WTC11 (cell line): ENCODE measurements around the gene TIMM8B. TPM values are rescaled to one million over a fixed set of nuclear protein-coding genes. Genes with fewer than 3 reads are reported as not detected.
"Not testable (repeated sequence)": the region's sequence is repeated elsewhere in the genome, so short reads cannot be mapped to it uniquely, and the experiment has no call there.

Experiments used
- ATAC-seq: fragments of 200-7000 bp; cut with Tn5 transposase; 2 replicates; pipeline ENCODE4 v1.10.0; 2021; ENCODE audit warnings: mild to moderate bottlenecking, moderate library complexity
- CTCF ChIA-PET: fragments of 300-600 bp; sonication (Branson Sonifier 250); formaldehyde crosslinking; loops from one replicate; lab custom pipeline; 2021; ENCODE audit warnings: antibody characterized with exemption; lab: Charles Lee
- POLR2A ChIA-PET: fragments of 350-600 bp; sonication (Branson Sonifier 250); formaldehyde crosslinking; loops from one replicate; lab custom pipeline; 2021; ENCODE audit warnings: antibody characterized with exemption; lab: Charles Lee
- DNase-seq: peaks from one replicate; pipeline ENCODE4 v3.0.0; 2021; ENCODE audit warnings: low spot score
- H3K27ac Mint-ChIP-seq: 2 replicates; pipeline ENCODE4 v1.8.0; 2021; ENCODE audit warnings: mixed read lengths
- H3K27me3 Mint-ChIP-seq: 2 replicates; pipeline ENCODE4 v1.8.0; 2021; ENCODE audit warnings: low read depth, mild to moderate bottlenecking, moderate library complexity, mixed read lengths
- H3K36me3 Mint-ChIP-seq: 2 replicates; pipeline ENCODE4 v1.8.0; 2021; ENCODE audit warnings: mixed read lengths
- H3K4me1 Mint-ChIP-seq: 2 replicates; pipeline ENCODE4 v1.8.0; 2022; ENCODE audit warnings: mixed read lengths
- H3K4me3 Mint-ChIP-seq: 2 replicates; pipeline ENCODE4 v1.8.0; 2021; ENCODE audit warnings: mild to moderate bottlenecking, moderate library complexity, mixed read lengths
- H3K9me3 Mint-ChIP-seq: 2 replicates; pipeline ENCODE4 v1.8.0; 2021; ENCODE audit warnings: mixed read lengths
- CREB1 ChIP-seq: sonication (generic); formaldehyde crosslinking; IDR thresholded peaks from 2 replicates; pipeline ENCODE4 v1.8.0; 2023; ENCODE audit warnings: mild to moderate bottlenecking, missing genetic modification reagents
- GTF2I ChIP-seq: fragments of 250-450 bp; sonication (Bioruptor Pico); conservative IDR thresholded peaks from 2 replicates; pipeline ENCODE4 v1.4.0; 2021; ENCODE audit warnings: mild to moderate bottlenecking
- NR3C1 ChIP-seq: sonication (generic); formaldehyde crosslinking; conservative IDR thresholded peaks from 2 replicates; pipeline ENCODE4 v1.8.1; 2023; ENCODE audit warnings: low read depth, mild to moderate bottlenecking, missing genetic modification reagents
- PRRX2 ChIP-seq: fragments of 250-450 bp; sonication (Bioruptor Pico); IDR thresholded peaks from 2 replicates; pipeline ENCODE4 v1.8.0; 2021; ENCODE audit warnings: mild to moderate bottlenecking
- RORB ChIP-seq: fragments of 250-450 bp; sonication (Bioruptor Pico); IDR thresholded peaks from 2 replicates; pipeline ENCODE4 v1.9.0; 2021; ENCODE audit warnings: mild to moderate bottlenecking
- TEAD1 ChIP-seq: sonication (generic); formaldehyde crosslinking; IDR thresholded peaks from 2 replicates; pipeline ENCODE4 v1.8.0; 2022; ENCODE audit warnings: mild to moderate bottlenecking, missing genetic modification reagents
- ZBTB21 ChIP-seq: sonication (generic); formaldehyde crosslinking; IDR thresholded peaks from 2 replicates; pipeline ENCODE4 v1.8.1; 2023; ENCODE audit warnings: mild to moderate bottlenecking, missing genetic modification reagents, borderline replicate concordance
- ZNF396 ChIP-seq: fragments of 250-450 bp; sonication (Bioruptor Pico); IDR thresholded peaks from 2 replicates; pipeline ENCODE4 v1.8.0; 2021; ENCODE audit warnings: mild to moderate bottlenecking, moderate library complexity, borderline replicate concordance
- ZNF416 ChIP-seq: fragments of 250-450 bp; sonication (Bioruptor Pico); IDR thresholded peaks from 2 replicates; pipeline ENCODE4 v1.9.0; 2021; ENCODE audit warnings: mild to moderate bottlenecking, inconsistent platforms
- total RNA-seq: library from RNA; stranded (reverse); gene quantifications from 3 replicates; pipeline ENCODE4 v1.2.3, GENCODE V29; 2021
- TF ChIP-seq, protein P1 (sequence below): sonication (generic); formaldehyde crosslinking; IDR thresholded peaks from 2 replicates; pipeline ENCODE4 v1.8.1; 2022; ENCODE audit warnings: low read depth, mild to moderate bottlenecking, moderate library complexity, missing genetic modification reagents, borderline replicate concordance
- TF ChIP-seq, protein P2 (sequence below): fragments of 250-450 bp; sonication (Bioruptor Pico); IDR thresholded peaks from 2 replicates; pipeline ENCODE4 v2.1.2; 2022; ENCODE audit warnings: mild to moderate bottlenecking, moderate library complexity
- TF ChIP-seq, protein P3 (sequence below): fragments of 200-600 bp; IDR thresholded peaks from 2 replicates; pipeline ENCODE4 v1.8.0; 2022; ENCODE audit warnings: antibody characterized with exemption
- TF ChIP-seq, protein P4 (sequence below): sonication (generic); formaldehyde crosslinking; IDR thresholded peaks from 2 replicates; pipeline ENCODE4 v1.8.0; 2022; ENCODE audit warnings: mild to moderate bottlenecking, missing genetic modification reagents
- TF ChIP-seq, protein P5 (sequence below): fragments of 250-450 bp; sonication (Bioruptor Pico); IDR thresholded peaks from 2 replicates; pipeline ENCODE4 v1.8.0; 2021; ENCODE audit warnings: mild to moderate bottlenecking
- TF ChIP-seq, protein P6 (sequence below): sonication (generic); formaldehyde crosslinking; IDR thresholded peaks from 2 replicates; pipeline ENCODE4 v1.8.1; 2023; ENCODE audit warnings: mild to moderate bottlenecking, missing genetic modification reagents, moderate library complexity
- TF ChIP-seq, protein P7 (sequence below): sonication (generic); formaldehyde crosslinking; IDR thresholded peaks from 2 replicates; pipeline ENCODE4 v1.8.1; 2023; ENCODE audit warnings: mild to moderate bottlenecking, missing genetic modification reagents, borderline replicate concordance

TIMM8B gene
- total RNA-seq, 1 experiment from 2014 or later: 88.2 TPM

DNA sequence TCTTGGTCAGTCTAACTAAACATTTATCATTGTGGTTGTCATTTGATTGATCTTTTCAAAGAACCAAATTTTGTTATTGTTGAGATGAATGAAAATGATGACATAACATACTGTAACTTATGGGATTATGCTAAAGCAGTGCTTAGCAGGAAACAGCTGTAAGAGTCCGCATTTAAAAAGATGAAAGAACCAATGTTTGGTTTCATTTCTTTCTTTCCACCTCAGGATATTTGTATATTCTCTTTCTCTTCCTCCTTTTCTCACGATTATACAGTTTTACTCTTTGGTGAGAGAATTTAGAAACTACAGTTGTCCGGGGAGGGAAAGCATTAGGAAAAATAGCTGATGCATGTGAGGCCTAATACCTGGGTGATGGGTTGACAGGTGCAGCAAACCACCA lies 35.8 kb downstream of the TIMM8B start (continued):
- TF ChIP-seq, protein P1, sequence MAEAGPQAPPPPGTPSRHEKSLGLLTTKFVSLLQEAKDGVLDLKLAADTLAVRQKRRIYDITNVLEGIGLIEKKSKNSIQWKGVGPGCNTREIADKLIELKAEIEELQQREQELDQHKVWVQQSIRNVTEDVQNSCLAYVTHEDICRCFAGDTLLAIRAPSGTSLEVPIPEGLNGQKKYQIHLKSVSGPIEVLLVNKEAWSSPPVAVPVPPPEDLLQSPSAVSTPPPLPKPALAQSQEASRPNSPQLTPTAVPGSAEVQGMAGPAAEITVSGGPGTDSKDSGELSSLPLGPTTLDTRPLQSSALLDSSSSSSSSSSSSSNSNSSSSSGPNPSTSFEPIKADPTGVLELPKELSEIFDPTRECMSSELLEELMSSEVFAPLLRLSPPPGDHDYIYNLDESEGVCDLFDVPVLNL (CRISPR knock-in tag): no peak

DNA sequence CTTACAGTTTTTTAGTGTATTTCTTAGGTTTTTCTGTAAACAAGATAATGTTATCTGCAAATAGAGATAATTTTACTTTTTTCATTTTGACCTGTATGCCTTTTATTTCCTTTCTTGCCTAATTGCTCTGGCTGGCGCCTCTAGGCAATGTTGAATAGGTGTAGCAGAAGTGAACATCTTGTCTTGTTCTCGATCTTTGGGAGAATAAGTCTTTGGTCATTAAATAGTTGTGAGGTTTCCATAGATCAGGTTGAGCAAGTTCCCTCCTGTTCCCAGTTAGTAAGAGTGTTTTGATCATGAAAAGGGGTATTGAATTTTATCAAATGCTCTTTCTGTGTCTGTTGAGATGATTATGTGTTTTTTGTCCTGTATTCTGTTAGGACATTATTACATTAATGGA lies 36.8 kb downstream of the TIMM8B start:
- TF ChIP-seq CREB1 (no peak), ZBTB21 (no peak), NR3C1 (CRISPR knock-in tag) (no peak), ZNF396 (no peak), RORB (CRISPR knock-in tag) (no peak)
- TF ChIP-seq, protein P2, sequence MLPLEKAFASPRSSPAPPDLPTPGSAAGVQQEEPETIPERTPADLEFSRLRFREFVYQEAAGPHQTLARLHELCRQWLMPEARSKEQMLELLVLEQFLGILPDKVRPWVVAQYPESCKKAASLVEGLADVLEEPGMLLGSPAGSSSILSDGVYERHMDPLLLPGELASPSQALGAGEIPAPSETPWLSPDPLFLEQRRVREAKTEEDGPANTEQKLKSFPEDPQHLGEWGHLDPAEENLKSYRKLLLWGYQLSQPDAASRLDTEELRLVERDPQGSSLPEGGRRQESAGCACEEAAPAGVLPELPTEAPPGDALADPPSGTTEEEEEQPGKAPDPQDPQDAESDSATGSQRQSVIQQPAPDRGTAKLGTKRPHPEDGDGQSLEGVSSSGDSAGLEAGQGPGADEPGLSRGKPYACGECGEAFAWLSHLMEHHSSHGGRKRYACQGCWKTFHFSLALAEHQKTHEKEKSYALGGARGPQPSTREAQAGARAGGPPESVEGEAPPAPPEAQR (CRISPR knock-in tag): no peak
- DNase-seq: no peak
- H3K27me3 Mint-ChIP-seq: no peaks in the 10 kb centered on the region
- ChIA-PET POLR2A (no interaction called here), CTCF (no interaction called here)
- no peak for ATAC-seq
- H3K9me3 Mint-ChIP-seq: no peaks in the 10 kb centered on the region
- H3K36me3 Mint-ChIP-seq: peaks cover 79% of the 10 kb centered on the region
- H3K27ac Mint-ChIP-seq: no peak overlapping the region
- H3K4me1 Mint-ChIP-seq: no peaks in the 10 kb centered on the region
- no peak overlapping the region for H3K4me3 Mint-ChIP-seq

DNA sequence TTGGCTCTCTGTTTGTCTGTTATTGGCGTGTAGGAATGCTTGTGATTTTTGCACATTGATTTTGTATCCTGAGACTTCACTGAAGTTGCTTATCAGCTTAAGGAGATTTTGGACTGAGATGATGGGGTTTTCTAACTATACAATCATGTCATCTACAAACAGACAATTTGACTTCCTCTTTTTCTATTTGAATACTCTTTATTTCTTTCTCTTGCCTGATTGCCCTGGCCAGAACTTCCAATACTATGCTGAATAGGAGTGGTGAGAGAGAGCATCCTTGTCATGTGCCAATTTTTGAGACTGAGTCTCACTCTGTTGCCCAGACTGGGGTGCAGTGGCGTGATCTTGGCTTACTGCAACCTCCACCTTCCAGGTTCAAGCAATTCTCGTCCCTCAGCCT lies 38.3 kb downstream of the TIMM8B start:
- H3K9me3 Mint-ChIP-seq, DNase-seq, H3K4me3 Mint-ChIP-seq, H3K27ac Mint-ChIP-seq, H3K27me3 Mint-ChIP-seq, H3K4me1 Mint-ChIP-seq, ATAC-seq, CTCF ChIA-PET: not testable (repeated sequence)
- POLR2A ChIA-PET: interaction anchor here (0.7 kb wide), 1 partner anchor 18 kb away, joined by 6 read pairs; no protein-coding TSS in a partner anchor
- H3K36me3 Mint-ChIP-seq: peaks cover 83% of the 10 kb centered on the region

DNA sequence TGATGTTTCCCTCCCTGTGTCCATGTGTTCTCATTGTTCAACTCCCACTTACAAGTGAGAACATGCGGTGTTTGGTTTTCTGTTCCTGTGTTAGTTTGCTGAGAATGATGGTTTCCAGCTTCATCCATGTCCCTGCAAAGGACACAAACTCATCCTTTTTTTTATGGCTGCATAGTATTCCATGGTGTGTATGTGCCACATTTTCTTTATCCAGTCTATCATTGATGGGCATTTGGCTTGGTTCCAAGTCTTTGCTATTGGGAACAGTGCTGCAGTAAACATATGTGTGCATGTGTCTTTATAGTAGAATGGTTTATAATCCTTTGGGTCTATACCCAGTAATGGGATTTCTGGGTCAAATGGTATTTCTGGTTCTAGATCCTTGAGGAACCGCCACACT lies 39.9 kb downstream of the TIMM8B start:
- POLR2A ChIA-PET: not testable (repeated sequence)

DNA sequence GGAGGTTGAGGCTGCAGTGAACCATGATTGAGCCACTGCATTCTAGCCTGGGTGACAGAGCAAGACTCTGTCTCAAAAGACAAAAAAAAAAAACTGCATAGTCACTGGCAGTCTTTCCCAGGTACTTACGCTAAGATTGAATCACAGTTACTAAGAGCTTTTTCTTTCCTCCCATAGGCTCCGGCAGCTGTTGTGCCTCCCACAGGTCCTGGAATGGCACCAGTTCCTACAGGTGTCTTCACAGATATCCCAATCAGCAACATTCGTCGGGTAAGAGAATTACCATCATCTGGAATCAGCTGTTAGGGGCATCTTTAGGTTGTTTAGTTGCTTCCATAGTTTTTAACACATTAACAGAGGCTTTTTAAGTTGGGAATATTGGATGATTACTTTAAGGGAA lies 41.6 kb downstream of the TIMM8B start:
- peaks cover 70% of the 10 kb centered on the region for H3K36me3 Mint-ChIP-seq
- H3K9me3 Mint-ChIP-seq: no peaks in the 10 kb centered on the region
- H3K4me1 Mint-ChIP-seq: no peaks in the 10 kb centered on the region
- no peak overlapping the region for H3K4me3 Mint-ChIP-seq
- ChIA-PET POLR2A (interaction anchor here (0.6 kb wide), 1 partner anchor 9 kb away, joined by 3 read pairs; no protein-coding TSS in a partner anchor), CTCF (no interaction called here)
- ATAC-seq: no peak
- no peak for DNase-seq
- H3K27me3 Mint-ChIP-seq: no peaks in the 10 kb centered on the region
- H3K27ac Mint-ChIP-seq: no peak overlapping the region; the same call in 1 of the 2 replicates
- TF ChIP-seq, protein P3, sequence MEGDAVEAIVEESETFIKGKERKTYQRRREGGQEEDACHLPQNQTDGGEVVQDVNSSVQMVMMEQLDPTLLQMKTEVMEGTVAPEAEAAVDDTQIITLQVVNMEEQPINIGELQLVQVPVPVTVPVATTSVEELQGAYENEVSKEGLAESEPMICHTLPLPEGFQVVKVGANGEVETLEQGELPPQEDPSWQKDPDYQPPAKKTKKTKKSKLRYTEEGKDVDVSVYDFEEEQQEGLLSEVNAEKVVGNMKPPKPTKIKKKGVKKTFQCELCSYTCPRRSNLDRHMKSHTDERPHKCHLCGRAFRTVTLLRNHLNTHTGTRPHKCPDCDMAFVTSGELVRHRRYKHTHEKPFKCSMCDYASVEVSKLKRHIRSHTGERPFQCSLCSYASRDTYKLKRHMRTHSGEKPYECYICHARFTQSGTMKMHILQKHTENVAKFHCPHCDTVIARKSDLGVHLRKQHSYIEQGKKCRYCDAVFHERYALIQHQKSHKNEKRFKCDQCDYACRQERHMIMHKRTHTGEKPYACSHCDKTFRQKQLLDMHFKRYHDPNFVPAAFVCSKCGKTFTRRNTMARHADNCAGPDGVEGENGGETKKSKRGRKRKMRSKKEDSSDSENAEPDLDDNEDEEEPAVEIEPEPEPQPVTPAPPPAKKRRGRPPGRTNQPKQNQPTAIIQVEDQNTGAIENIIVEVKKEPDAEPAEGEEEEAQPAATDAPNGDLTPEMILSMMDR: no peak
- TF ChIP-seq ZNF416 (no peak), TEAD1 (no peak), GTF2I (no peak), PRRX2 (no peak)
- TF ChIP-seq, protein P4, sequence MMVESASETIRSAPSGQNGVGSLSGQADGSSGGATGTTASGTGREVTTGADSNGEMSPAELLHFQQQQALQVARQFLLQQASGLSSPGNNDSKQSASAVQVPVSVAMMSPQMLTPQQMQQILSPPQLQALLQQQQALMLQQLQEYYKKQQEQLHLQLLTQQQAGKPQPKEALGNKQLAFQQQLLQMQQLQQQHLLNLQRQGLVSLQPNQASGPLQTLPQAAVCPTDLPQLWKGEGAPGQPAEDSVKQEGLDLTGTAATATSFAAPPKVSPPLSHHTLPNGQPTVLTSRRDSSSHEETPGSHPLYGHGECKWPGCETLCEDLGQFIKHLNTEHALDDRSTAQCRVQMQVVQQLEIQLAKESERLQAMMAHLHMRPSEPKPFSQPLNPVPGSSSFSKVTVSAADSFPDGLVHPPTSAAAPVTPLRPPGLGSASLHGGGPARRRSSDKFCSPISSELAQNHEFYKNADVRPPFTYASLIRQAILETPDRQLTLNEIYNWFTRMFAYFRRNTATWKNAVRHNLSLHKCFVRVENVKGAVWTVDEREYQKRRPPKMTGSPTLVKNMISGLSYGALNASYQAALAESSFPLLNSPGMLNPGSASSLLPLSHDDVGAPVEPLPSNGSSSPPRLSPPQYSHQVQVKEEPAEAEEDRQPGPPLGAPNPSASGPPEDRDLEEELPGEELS (CRISPR knock-in tag): no peak
- TF ChIP-seq, protein P5, sequence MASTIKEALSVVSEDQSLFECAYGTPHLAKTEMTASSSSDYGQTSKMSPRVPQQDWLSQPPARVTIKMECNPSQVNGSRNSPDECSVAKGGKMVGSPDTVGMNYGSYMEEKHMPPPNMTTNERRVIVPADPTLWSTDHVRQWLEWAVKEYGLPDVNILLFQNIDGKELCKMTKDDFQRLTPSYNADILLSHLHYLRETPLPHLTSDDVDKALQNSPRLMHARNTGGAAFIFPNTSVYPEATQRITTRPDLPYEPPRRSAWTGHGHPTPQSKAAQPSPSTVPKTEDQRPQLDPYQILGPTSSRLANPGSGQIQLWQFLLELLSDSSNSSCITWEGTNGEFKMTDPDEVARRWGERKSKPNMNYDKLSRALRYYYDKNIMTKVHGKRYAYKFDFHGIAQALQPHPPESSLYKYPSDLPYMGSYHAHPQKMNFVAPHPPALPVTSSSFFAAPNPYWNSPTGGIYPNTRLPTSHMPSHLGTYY: no peak
- TF ChIP-seq, protein P6, sequence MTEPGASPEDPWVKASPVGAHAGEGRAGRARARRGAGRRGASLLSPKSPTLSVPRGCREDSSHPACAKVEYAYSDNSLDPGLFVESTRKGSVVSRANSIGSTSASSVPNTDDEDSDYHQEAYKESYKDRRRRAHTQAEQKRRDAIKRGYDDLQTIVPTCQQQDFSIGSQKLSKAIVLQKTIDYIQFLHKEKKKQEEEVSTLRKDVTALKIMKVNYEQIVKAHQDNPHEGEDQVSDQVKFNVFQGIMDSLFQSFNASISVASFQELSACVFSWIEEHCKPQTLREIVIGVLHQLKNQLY (CRISPR knock-in tag): no peak
- TF ChIP-seq, protein P7, sequence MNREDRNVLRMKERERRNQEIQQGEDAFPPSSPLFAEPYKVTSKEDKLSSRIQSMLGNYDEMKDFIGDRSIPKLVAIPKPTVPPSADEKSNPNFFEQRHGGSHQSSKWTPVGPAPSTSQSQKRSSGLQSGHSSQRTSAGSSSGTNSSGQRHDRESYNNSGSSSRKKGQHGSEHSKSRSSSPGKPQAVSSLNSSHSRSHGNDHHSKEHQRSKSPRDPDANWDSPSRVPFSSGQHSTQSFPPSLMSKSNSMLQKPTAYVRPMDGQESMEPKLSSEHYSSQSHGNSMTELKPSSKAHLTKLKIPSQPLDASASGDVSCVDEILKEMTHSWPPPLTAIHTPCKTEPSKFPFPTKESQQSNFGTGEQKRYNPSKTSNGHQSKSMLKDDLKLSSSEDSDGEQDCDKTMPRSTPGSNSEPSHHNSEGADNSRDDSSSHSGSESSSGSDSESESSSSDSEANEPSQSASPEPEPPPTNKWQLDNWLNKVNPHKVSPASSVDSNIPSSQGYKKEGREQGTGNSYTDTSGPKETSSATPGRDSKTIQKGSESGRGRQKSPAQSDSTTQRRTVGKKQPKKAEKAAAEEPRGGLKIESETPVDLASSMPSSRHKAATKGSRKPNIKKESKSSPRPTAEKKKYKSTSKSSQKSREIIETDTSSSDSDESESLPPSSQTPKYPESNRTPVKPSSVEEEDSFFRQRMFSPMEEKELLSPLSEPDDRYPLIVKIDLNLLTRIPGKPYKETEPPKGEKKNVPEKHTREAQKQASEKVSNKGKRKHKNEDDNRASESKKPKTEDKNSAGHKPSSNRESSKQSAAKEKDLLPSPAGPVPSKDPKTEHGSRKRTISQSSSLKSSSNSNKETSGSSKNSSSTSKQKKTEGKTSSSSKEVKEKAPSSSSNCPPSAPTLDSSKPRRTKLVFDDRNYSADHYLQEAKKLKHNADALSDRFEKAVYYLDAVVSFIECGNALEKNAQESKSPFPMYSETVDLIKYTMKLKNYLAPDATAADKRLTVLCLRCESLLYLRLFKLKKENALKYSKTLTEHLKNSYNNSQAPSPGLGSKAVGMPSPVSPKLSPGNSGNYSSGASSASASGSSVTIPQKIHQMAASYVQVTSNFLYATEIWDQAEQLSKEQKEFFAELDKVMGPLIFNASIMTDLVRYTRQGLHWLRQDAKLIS: no peak

More for the DNA sequence above, 39.9 kb downstream of the TIMM8B start:
- H3K27me3 Mint-ChIP-seq, ATAC-seq, CTCF ChIA-PET, H3K4me3 Mint-ChIP-seq, H3K4me1 Mint-ChIP-seq, H3K9me3 Mint-ChIP-seq, H3K27ac Mint-ChIP-seq, DNase-seq: not testable (repeated sequence)
- peaks cover 76% of the 10 kb centered on the region for H3K36me3 Mint-ChIP-seq
